Transverse colon (tissue), 4 donors: Measurements from ENCODE around the gene TRAF5.
"Not testable (repeated sequence)": the region's sequence is repeated elsewhere in the genome, so short reads cannot be mapped to it uniquely, and the experiment has no call there.

Source experiments
- CTCF ChIP-seq, 5 experiments: fragments of 200-600 bp in 3 of 5; fragments of 450-650 bp in 2 of 5; sonication (generic) in 3 of 5; IDR thresholded peaks; 1 replicate in 2 of 5; 2 replicates in 3 of 5; pipeline ENCODE4 v1.5.1; 2016 to 2017; ENCODE audit warnings: antibody characterized with exemption in 5 of 5, inconsistent platforms in 3 of 5, mild to moderate bottlenecking in 2 of 5, moderate library complexity in 1 of 5
- EP300 ChIP-seq: sonication (generic); formaldehyde crosslinking; IDR thresholded peaks from one replicate; pipeline ENCODE4 v1.6.1; 2017; ENCODE audit warnings: antibody characterized with exemption, low read depth
- POLR2A ChIP-seq: fragments of 450-650 bp; IDR thresholded peaks from one replicate; pipeline ENCODE4 v1.6.1; 2016; ENCODE audit warnings: antibody characterized with exemption, mild to moderate bottlenecking, moderate library complexity
- POLR2AphosphoS5 ChIP-seq, 3 donors: sonication (generic); formaldehyde crosslinking; IDR thresholded peaks; one replicate each; pipeline ENCODE4 v1.6.1; 2016; ENCODE audit warnings: antibody characterized with exemption in 3 of 3

- TF ChIP-seq CTCF (IDR thresholded peaks at IDR 0.05); POLR2A; POLR2AphosphoS5 (IDR thresholded peaks at IDR 0.05); EP300: not testable (repeated sequence)
Measured at GRCh38 chr1:211398266-211398930, 71.8 kb downstream of the TRAF5 start.
